GM23338 (cell line): ENCODE results near the gene SRSF7. TPM values are rescaled to one million over a fixed set of nuclear protein-coding genes. Genes with fewer than 3 reads are reported as not detected.

Source experiments
- ATAC-seq: fragments of 200-7000 bp; cut with Tn5 transposase; 3 replicates; pipeline ENCODE4 v1.9.1; 2020
- DNase-seq: peaks from one replicate; pipeline ENCODE4 v3.0.0-alpha.2; 2015; ENCODE audit warnings: low spot score
- H2AFZ ChIP-seq: fragments of 200-600 bp; sonication (generic); 2 replicates; pipeline ENCODE4 v1.8.0; 2016; ENCODE audit warnings: antibody characterized with exemption, mild to moderate bottlenecking, moderate library complexity
- H3F3A ChIP-seq: fragments of 200-600 bp; sonication (generic); replicated peaks from 2 replicates; pipeline ENCODE4 v1.8.0; 2017; ENCODE audit warnings: antibody characterized with exemption, mixed run types, low read depth
- H3K27ac ChIP-seq: fragments of 200-600 bp; sonication (generic); 2 replicates; pipeline ENCODE4 v1.6.1; 2016; ENCODE audit warnings: low read depth
- H3K27me3 ChIP-seq: fragments of 200-600 bp; sonication (generic); 2 replicates; pipeline ENCODE4 v1.8.0; 2016; ENCODE audit warnings: mild to moderate bottlenecking, mixed run types, moderate library complexity; ENCODE audit not compliant: insufficient read depth
- H3K36me3 ChIP-seq: fragments of 200-600 bp; sonication (generic); 2 replicates; pipeline ENCODE4 v1.8.0; 2016; ENCODE audit warnings: mild to moderate bottlenecking; ENCODE audit not compliant: insufficient read depth
- H3K4me1 ChIP-seq: fragments of 200-600 bp; sonication (generic); 2 replicates; pipeline ENCODE4 v1.8.0; 2016; ENCODE audit warnings: mild to moderate bottlenecking, moderate library complexity; ENCODE audit not compliant: insufficient read depth
- H3K4me2 ChIP-seq: fragments of 200-600 bp; sonication (generic); 2 replicates; pipeline ENCODE4 v1.7.1; 2017; ENCODE audit warnings: mixed run types
- H3K4me3 ChIP-seq: fragments of 200-600 bp; sonication (generic); 2 replicates; pipeline ENCODE4 v1.6.1; 2016; ENCODE audit warnings: mixed run types
- H3K79me2 ChIP-seq: fragments of 200-600 bp; sonication (generic); replicated peaks from 2 replicates; pipeline ENCODE4 v1.8.0; 2017; ENCODE audit warnings: mild to moderate bottlenecking; ENCODE audit not compliant: insufficient read depth
- H3K9me2 ChIP-seq: fragments of 200-600 bp; sonication (generic); 2 replicates; pipeline ENCODE4 v1.8.0; 2017; ENCODE audit not compliant: insufficient read depth
- H4K20me1 ChIP-seq: fragments of 200-600 bp; sonication (generic); replicated peaks from 2 replicates; pipeline ENCODE4 v1.8.0; 2017; ENCODE audit warnings: mild to moderate bottlenecking; ENCODE audit not compliant: insufficient read depth
- H3K27ac Mint-ChIP-seq: 2 replicates; pipeline ENCODE4 v1.8.0; 2020; ENCODE audit warnings: inconsistent platforms, mild to moderate bottlenecking, moderate library complexity, mixed read lengths
- H3K27me3 Mint-ChIP-seq: 3 replicates; pipeline ENCODE4 v1.8.0; 2022; ENCODE audit warnings: low read depth, mild to moderate bottlenecking, moderate library complexity, mixed read lengths, inconsistent platforms; ENCODE audit not compliant: insufficient read depth, poor library complexity
- H3K36me3 Mint-ChIP-seq: 3 replicates; pipeline ENCODE4 v1.8.0; 2021; ENCODE audit warnings: low read depth, mild to moderate bottlenecking, inconsistent platforms, moderate library complexity, mixed read lengths
- H3K4me1 Mint-ChIP-seq: 3 replicates; pipeline ENCODE4 v1.8.0; 2020; ENCODE audit warnings: mild to moderate bottlenecking, inconsistent platforms, mixed read lengths
- H3K4me3 Mint-ChIP-seq: 3 replicates; pipeline ENCODE4 v1.8.0; 2021; ENCODE audit warnings: moderate library complexity, mild to moderate bottlenecking, inconsistent platforms, mixed read lengths
- H3K9me3 Mint-ChIP-seq: 3 replicates; pipeline ENCODE4 v1.8.0; 2020; ENCODE audit warnings: moderate library complexity, mild to moderate bottlenecking, inconsistent platforms, mixed read lengths
- CREB1 ChIP-seq: fragments of 250-450 bp; sonication (Bioruptor Pico); IDR thresholded peaks from 2 replicates; pipeline ENCODE4 v1.5.0; 2020; ENCODE audit warnings: low read depth, mild to moderate bottlenecking, moderate library complexity
- EZH2 ChIP-seq: fragments of 200-600 bp; sonication (generic); IDR thresholded peaks from one replicate; pipeline ENCODE4 v1.8.0; 2017; ENCODE audit warnings: antibody characterized with exemption, mild to moderate bottlenecking, low read depth; ENCODE audit not compliant: unreplicated experiment
- EZH2phosphoT487 ChIP-seq: fragments of 200-600 bp; sonication (generic); IDR thresholded peaks from one replicate; pipeline ENCODE4 v1.8.1; 2018; ENCODE audit warnings: antibody characterized with exemption; ENCODE audit not compliant: unreplicated experiment
- JUNB ChIP-seq: IDR thresholded peaks from one replicate; pipeline ENCODE4 v1.6.1; 2016; ENCODE audit warnings: antibody characterized with exemption; ENCODE audit not compliant: unreplicated experiment
- NANOG ChIP-seq: IDR thresholded peaks from 2 replicates; pipeline ENCODE4 v1.6.1; 2016; ENCODE audit warnings: antibody characterized with exemption, borderline replicate concordance
- POLR2AphosphoS5 ChIP-seq: IDR thresholded peaks from 2 replicates; pipeline ENCODE4 v1.6.1; 2016; ENCODE audit warnings: antibody characterized with exemption, low read depth
- STAT1 ChIP-seq: IDR thresholded peaks from one replicate; pipeline ENCODE4 v1.6.1; 2016; ENCODE audit warnings: antibody characterized with exemption; ENCODE audit not compliant: unreplicated experiment
- ZNF114 ChIP-seq: fragments of 250-450 bp; sonication (Bioruptor Pico); IDR thresholded peaks from 2 replicates; pipeline ENCODE4 v1.5.0; 2020; ENCODE audit warnings: mild to moderate bottlenecking, moderate library complexity
- ZNF331 ChIP-seq: fragments of 250-450 bp; sonication (Bioruptor Pico); IDR thresholded peaks from 2 replicates; pipeline ENCODE4 v1.5.0; 2020; ENCODE audit warnings: low read depth, mild to moderate bottlenecking, moderate library complexity
- polyA plus RNA-seq: library from polyadenylated mRNA; unstranded; fragments of >200 nt; fragmentation: Nextera tagmentation; extraction: Ambion mirVana; gene quantifications from 2 replicates; pipeline ENCODE4 v1.2.1, GENCODE V29; 2016
- total RNA-seq: library from RNA; depleted of rRNA; stranded (reverse); fragments of >200 nt; shearing (Covaris generic); gene quantifications from 2 replicates; pipeline ENCODE4 v1.2.3, GENCODE V29; 2014
- TF ChIP-seq, protein P1 (sequence below): IDR thresholded peaks from one replicate; pipeline ENCODE4 v1.6.1; 2018; ENCODE audit warnings: antibody characterized with exemption; ENCODE audit not compliant: unreplicated experiment
- TF ChIP-seq, protein P2 (sequence below): IDR thresholded peaks from 2 replicates; pipeline ENCODE4 v1.6.1; 2016; ENCODE audit warnings: antibody characterized with exemption
- TF ChIP-seq, protein P3 (sequence below), 2 experiments: fragments of 200-600 bp in 1 of 2; sonication (generic) in 1 of 2; conservative IDR thresholded peaks; 2 replicates each; pipeline versions ENCODE4 v1.5.1 to v1.6.1; 2016 to 2017; ENCODE audit warnings: antibody characterized with exemption in 2 of 2, low read depth in 2 of 2, mild to moderate bottlenecking in 2 of 2, moderate library complexity in 1 of 2

Gene SRSF7
- total and polyA plus RNA-seq, 2 experiments from 2014 or later: 251 to 572 TPM

DNA sequence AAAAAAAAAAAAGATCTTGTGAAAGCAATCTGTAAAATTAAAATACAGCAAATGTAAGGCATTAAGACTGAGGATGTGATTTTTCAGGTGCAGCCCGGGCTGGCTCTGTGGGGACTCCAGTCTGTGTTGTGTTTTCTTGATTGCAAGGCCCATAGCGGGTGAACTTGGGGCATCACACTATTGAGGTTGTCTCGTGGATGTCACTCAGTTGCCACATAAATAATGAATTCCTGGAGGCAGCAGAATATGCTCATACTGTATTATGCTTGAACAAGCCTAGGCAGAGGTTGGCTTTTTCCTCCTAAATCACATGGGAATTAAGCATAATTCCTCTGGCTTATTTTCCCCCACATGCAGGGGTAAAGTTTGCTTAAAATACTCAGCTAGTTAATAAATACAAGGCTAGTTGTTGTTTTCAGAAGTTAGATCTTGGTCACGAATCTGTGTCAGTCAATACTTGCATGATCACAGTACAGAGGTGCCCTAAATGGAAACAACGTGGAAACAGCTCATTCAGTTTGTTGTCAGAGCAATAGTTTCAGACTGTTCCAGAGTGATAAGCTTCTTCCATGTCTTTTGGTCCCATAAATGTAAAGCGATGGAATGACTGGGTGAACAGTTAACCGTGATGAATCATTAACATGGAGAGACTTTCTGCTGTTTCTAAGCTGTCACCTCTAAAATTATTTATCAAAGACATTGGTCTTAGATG lies 43.2 kb upstream of the SRSF7 start (continued):
- TF ChIP-seq, protein P1, sequence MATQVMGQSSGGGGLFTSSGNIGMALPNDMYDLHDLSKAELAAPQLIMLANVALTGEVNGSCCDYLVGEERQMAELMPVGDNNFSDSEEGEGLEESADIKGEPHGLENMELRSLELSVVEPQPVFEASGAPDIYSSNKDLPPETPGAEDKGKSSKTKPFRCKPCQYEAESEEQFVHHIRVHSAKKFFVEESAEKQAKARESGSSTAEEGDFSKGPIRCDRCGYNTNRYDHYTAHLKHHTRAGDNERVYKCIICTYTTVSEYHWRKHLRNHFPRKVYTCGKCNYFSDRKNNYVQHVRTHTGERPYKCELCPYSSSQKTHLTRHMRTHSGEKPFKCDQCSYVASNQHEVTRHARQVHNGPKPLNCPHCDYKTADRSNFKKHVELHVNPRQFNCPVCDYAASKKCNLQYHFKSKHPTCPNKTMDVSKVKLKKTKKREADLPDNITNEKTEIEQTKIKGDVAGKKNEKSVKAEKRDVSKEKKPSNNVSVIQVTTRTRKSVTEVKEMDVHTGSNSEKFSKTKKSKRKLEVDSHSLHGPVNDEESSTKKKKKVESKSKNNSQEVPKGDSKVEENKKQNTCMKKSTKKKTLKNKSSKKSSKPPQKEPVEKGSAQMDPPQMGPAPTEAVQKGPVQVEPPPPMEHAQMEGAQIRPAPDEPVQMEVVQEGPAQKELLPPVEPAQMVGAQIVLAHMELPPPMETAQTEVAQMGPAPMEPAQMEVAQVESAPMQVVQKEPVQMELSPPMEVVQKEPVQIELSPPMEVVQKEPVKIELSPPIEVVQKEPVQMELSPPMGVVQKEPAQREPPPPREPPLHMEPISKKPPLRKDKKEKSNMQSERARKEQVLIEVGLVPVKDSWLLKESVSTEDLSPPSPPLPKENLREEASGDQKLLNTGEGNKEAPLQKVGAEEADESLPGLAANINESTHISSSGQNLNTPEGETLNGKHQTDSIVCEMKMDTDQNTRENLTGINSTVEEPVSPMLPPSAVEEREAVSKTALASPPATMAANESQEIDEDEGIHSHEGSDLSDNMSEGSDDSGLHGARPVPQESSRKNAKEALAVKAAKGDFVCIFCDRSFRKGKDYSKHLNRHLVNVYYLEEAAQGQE: no peak
- TF ChIP-seq ZNF331 (CRISPR knock-in tag) (no peak), CREB1 (CRISPR knock-in tag) (no peak), EZH2phosphoT487 (no peak), POLR2AphosphoS5 (no peak), EZH2 (no peak)
- TF ChIP-seq, protein P2, sequence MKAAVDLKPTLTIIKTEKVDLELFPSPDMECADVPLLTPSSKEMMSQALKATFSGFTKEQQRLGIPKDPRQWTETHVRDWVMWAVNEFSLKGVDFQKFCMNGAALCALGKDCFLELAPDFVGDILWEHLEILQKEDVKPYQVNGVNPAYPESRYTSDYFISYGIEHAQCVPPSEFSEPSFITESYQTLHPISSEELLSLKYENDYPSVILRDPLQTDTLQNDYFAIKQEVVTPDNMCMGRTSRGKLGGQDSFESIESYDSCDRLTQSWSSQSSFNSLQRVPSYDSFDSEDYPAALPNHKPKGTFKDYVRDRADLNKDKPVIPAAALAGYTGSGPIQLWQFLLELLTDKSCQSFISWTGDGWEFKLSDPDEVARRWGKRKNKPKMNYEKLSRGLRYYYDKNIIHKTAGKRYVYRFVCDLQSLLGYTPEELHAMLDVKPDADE: no peak
- TF ChIP-seq, protein P3, sequence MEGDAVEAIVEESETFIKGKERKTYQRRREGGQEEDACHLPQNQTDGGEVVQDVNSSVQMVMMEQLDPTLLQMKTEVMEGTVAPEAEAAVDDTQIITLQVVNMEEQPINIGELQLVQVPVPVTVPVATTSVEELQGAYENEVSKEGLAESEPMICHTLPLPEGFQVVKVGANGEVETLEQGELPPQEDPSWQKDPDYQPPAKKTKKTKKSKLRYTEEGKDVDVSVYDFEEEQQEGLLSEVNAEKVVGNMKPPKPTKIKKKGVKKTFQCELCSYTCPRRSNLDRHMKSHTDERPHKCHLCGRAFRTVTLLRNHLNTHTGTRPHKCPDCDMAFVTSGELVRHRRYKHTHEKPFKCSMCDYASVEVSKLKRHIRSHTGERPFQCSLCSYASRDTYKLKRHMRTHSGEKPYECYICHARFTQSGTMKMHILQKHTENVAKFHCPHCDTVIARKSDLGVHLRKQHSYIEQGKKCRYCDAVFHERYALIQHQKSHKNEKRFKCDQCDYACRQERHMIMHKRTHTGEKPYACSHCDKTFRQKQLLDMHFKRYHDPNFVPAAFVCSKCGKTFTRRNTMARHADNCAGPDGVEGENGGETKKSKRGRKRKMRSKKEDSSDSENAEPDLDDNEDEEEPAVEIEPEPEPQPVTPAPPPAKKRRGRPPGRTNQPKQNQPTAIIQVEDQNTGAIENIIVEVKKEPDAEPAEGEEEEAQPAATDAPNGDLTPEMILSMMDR (conservative IDR thresholded peaks at IDR 0.05; ENCODE audit: low read depth in 2 of 2): no peak

DNA sequence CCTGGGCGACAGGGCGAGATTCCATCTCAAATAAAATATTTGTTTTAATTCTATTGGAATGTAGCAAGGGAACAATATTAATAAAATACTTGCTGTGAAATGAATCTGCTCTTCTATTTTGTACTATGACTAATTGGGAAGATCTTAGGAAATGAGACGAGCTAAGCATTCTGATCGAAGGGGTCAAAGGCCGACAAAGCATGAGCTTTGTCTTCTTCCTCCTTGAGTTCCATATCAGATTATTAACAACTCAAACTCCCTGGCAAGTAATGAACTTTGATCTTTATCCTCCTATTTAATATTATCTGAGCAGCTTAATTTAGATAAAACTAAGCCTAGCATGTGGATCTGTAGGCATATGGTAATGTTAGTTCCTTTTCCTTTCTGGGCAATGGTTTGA lies 42.4 kb upstream of the SRSF7 start:
- no peak for ATAC-seq
- H3K27me3 Mint-ChIP-seq: peaks cover 2% of the 10 kb centered on the region
- H3K4me1 ChIP-seq: no peaks in the 10 kb centered on the region
- H2AFZ ChIP-seq: no peak overlapping the region
- H3K27ac Mint-ChIP-seq: no peak overlapping the region
- no peaks in the 10 kb centered on the region for H3K36me3 ChIP-seq
- H3K9me3 Mint-ChIP-seq: no peaks in the 10 kb centered on the region
- H3K27ac ChIP-seq: no peak overlapping the region
- no peaks in the 10 kb centered on the region for H4K20me1 ChIP-seq
- no peaks in the 10 kb centered on the region for H3F3A ChIP-seq
- no peaks in the 10 kb centered on the region for H3K36me3 Mint-ChIP-seq
- H3K4me2 ChIP-seq: no peak overlapping the region
- no peak overlapping the region for H3K4me3 ChIP-seq
- no peak for DNase-seq
- H3K9me2 ChIP-seq: no peaks in the 10 kb centered on the region
- H3K4me1 Mint-ChIP-seq: no peaks in the 10 kb centered on the region
- H3K4me3 Mint-ChIP-seq: no peak overlapping the region
- H3K79me2 ChIP-seq: no peaks in the 10 kb centered on the region
- H3K27me3 ChIP-seq: no peaks in the 10 kb centered on the region
- no peak for TF ChIP-seq NANOG
- no peak for TF ChIP-seq POLR2AphosphoS5
- TF ChIP-seq, protein P2: no peak
- TF ChIP-seq STAT1: no peak
- no peak for TF ChIP-seq ZNF114 (CRISPR knock-in tag)
- TF ChIP-seq, protein P3 (conservative IDR thresholded peaks at IDR 0.05; ENCODE audit: low read depth in 2 of 2): no peak
- TF ChIP-seq EZH2: no peak
- TF ChIP-seq, protein P1: no peak
- no peak for TF ChIP-seq ZNF331 (CRISPR knock-in tag)
- no peak for TF ChIP-seq JUNB
- no peak for TF ChIP-seq EZH2phosphoT487
- TF ChIP-seq CREB1 (CRISPR knock-in tag): no peak
